Ectodermal cell (in vitro differentiated cells): ENCODE data around the gene PIWIL4.
"Not testable (repeated sequence)": the region's sequence is repeated elsewhere in the genome, so short reads cannot be mapped to it uniquely, and the experiment has no call there.

Source experiments
- H3K27ac ChIP-seq: 2 replicates; pipeline ENCODE4 v1.7.0; 2013; ENCODE audit warnings: mild to moderate bottlenecking, low read depth, low read length; ENCODE audit not compliant: insufficient read depth, poor library complexity, severe bottlenecking
- H3K27me3 ChIP-seq: 2 replicates; pipeline ENCODE4 v1.7.0; 2013; ENCODE audit warnings: mild to moderate bottlenecking, low read length; ENCODE audit not compliant: insufficient read depth, control insufficient read depth, poor library complexity, severe bottlenecking
- H3K36me3 ChIP-seq: one replicate; pipeline ENCODE4 v1.7.0; 2013; ENCODE audit warnings: low read length; ENCODE audit not compliant: control insufficient read depth, insufficient read depth
- H3K4me1 ChIP-seq: one replicate; pipeline ENCODE4 v1.7.0; 2013; ENCODE audit warnings: low read length; ENCODE audit not compliant: control insufficient read depth, insufficient read depth
- H3K4me3 ChIP-seq: 2 replicates; pipeline ENCODE4 v1.7.0; 2013; ENCODE audit warnings: low read depth, low read length, control low read depth; ENCODE audit not compliant: insufficient read depth
- H3K9me3 ChIP-seq: 2 replicates; pipeline ENCODE4 v1.7.0; 2013; ENCODE audit warnings: mild to moderate bottlenecking, low read length, moderate library complexity; ENCODE audit not compliant: control insufficient read depth
- WGBS, 2 experiments: methylation state at CpG; one replicate each; pipeline ENCODE4 v1.1.7; 2013; ENCODE audit warnings: missing lambda C conversion rate in 2 of 2; 5-methylcytosine and 5-hydroxymethylcytosine counted together

The PIWIL4 gene

DNA sequence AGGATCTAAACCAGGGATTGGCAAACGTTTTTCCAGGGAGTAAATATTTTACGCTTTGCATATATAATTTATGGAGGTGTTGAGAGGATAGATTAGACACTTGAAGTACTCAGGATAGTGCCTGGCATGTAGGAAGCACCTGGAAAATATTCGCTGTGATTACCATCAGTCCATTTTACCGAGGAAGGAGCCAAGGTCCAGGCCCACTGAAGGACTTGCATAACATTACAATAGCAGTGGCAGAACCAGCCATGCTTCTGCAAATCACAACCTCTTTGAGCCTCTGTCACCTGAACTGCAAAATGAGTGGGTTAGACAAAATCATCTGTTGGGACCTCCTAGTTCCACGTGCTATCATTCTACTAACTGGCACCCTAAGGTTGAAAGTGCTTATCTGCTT lies 18.0 kb upstream of the PIWIL4 start:
- WGBS, 2 experiments = 86 to 88% methylated on average over 5 of the region's 5 CpGs
- Histone ChIP-seq H3K27me3 (peaks cover 35% of the 10 kb centered on the region), H3K36me3 (no peaks in the 10 kb centered on the region), H3K4me3 (no peak overlapping the region), H3K27ac (no peak overlapping the region), H3K4me1 (no peaks in the 10 kb centered on the region), H3K9me3 (no peaks in the 10 kb centered on the region)

DNA sequence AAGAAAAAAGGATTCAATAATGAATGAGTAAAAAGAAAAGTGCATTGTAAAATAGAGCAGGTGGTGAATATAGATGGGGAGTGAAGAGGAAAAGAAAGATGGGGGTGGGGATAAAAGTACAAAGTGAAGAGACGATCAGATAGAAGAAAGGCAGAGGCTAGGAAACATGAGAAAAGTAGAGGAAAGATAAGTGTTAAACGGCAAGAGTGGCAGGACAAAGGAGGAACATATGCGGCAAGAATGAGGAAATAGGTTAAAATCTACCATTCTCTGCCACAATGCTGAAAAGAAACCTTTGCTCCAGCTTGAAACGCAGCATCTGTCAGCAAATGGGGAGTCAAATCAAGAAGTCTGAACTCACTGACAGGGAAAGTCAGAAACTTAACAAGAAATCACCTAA lies 16.7 kb upstream of the PIWIL4 start:
- Histone ChIP-seq H3K9me3 (no peaks in the 10 kb centered on the region), H3K27me3 (peaks cover 21% of the 10 kb centered on the region), H3K27ac (no peak overlapping the region), H3K36me3 (no peaks in the 10 kb centered on the region), H3K4me3 (no peak overlapping the region), H3K4me1 (no peaks in the 10 kb centered on the region)
- WGBS, 2 experiments = 86 to 87% methylated on average over 4 of the region's 4 CpGs

DNA sequence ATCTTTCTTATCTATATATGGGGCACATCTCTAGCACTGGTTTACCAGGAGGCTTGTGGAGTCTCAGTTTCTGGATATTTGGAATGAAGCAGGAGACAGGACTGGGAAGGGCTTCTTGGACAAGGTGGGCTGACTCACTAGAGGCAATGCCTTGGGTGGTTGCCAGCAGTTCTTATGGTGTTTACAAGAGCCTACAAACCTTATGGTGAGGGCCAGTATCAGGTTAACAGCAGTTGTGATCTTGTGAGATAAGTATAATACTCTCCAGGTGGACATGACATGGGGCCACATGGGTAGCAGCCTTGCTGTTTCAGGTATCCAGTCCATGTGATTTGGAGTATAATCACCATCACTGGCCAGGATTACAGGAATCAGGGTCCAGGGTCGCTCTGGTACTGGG lies 13.2 kb upstream of the PIWIL4 start:
- H3K9me3 ChIP-seq = no peaks in the 10 kb centered on the region
- H3K4me1 ChIP-seq = no peaks in the 10 kb centered on the region
- WGBS, 2 experiments = 52 to 70% methylated on average over 1 of the region's 1 CpG
- no peak overlapping the region for H3K4me3 ChIP-seq
- no peak overlapping the region for H3K27ac ChIP-seq
- H3K36me3 ChIP-seq = no peaks in the 10 kb centered on the region
- H3K27me3 ChIP-seq = no peaks in the 10 kb centered on the region

DNA sequence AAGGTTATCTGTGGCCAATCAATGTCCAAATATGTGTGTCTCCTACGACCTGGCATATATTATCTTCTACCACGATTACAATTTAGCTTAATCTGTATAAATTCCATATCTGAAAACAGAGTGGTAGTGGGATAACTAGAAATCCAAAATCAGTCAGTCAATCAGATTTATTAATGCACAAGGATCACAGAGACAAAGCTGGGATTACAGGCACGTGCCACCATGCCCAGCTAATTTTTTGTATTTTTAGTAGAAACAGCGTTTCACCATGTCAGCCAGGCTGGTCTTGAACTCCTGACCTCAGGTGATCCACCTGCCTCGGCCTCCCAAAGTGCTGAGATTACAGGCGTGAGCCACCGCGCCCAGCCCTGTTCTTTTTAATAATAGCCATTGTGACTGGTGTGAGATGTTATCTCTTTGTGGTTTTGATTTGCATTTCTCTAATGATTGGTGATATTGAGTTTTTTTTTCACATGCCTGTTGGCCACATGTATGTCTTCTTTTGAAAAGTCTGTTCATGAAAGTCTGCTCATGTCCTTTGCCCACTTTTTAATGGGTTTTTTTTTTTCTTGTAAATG lies 11.3 kb upstream of the PIWIL4 start:
- not testable (repeated sequence) for H3K36me3 ChIP-seq
- WGBS, 2 experiments = 89 to 92% methylated on average over 7 to 8 of the region's 8 CpGs

DNA sequence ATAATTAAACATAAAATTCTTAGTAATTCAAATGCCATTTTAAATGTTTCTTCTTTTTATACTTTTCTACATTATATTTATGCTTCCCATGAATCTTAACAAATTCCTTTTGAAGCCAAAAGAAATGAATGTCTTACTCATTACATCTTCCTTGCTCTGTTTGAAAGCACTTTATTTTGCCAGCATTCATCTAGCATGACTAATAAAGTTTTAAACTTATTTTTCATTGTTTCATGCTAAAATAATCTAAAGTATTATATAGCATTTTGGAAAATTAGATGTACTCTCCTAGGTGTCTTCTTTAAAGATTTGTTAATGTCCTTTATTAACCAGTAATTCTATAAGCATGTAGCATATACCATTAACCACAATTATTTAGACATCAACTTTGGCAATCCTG lies 9.7 kb upstream of the PIWIL4 start:
- Histone ChIP-seq H3K4me3 (no peak overlapping the region), H3K9me3 (no peaks in the 10 kb centered on the region), H3K27ac (no peak overlapping the region), H3K27me3 (no peaks in the 10 kb centered on the region), H3K4me1 (no peaks in the 10 kb centered on the region), H3K36me3 (no peaks in the 10 kb centered on the region)

More for the DNA sequence above, 11.3 kb upstream of the PIWIL4 start:
- H3K27me3 ChIP-seq, H3K4me3 ChIP-seq, H3K9me3 ChIP-seq, H3K27ac ChIP-seq, H3K4me1 ChIP-seq: not testable (repeated sequence)

DNA sequence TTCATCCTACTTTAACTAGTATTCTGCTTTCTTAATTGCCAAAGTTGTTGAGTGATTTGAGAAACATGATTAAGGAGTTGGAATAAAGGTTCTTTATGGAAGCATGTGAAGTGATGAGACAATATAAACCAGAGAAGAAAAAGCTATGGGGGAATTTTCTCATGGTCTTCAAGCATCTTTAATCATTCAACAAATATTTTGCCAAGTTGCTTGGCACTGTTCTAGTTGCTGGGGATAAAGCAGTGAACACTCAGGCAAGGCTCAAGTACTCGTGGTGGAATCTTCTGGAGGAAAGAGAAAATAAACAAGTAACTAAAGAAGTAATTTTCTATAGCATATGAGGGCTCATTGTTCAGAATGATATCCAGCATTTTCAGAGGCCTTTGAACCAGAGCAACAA lies 9.2 kb upstream of the PIWIL4 start:
- no peak overlapping the region for H3K4me3 ChIP-seq
- H3K27ac ChIP-seq = no peak overlapping the region
- 80 to 100% methylated on average over 1 of the region's 1 CpG for WGBS, 2 experiments
- H3K27me3 ChIP-seq = no peaks in the 10 kb centered on the region
- no peaks in the 10 kb centered on the region for H3K9me3 ChIP-seq
- no peaks in the 10 kb centered on the region for H3K36me3 ChIP-seq
- no peaks in the 10 kb centered on the region for H3K4me1 ChIP-seq

DNA sequence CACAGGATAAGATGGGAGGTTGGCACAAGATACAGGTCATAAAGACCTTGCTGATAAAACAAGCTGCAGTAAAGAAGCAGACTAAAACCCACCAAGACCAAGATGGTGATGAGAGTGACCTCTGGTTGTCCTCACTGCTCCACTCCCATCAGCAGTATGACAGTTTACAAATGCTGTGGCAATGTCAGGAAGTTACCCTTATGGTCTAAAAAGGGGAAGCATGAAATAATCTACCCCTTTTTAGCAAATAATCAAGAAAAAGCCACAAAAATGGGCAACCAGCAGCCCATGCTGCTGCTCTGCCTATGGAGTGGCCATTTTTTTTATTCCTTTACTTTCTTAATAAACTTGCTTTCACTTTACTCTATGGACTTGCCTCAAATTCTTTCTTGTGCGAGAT lies 8.7 kb upstream of the PIWIL4 start:
- WGBS, 2 experiments = 82 to 95% methylated on average over 1 of the region's 1 CpG
- H3K27me3 ChIP-seq = no peaks in the 10 kb centered on the region
- H3K36me3 ChIP-seq = no peaks in the 10 kb centered on the region
- no peaks in the 10 kb centered on the region for H3K4me1 ChIP-seq
- no peak overlapping the region for H3K4me3 ChIP-seq
- no peak overlapping the region for H3K27ac ChIP-seq
- H3K9me3 ChIP-seq = no peaks in the 10 kb centered on the region

DNA sequence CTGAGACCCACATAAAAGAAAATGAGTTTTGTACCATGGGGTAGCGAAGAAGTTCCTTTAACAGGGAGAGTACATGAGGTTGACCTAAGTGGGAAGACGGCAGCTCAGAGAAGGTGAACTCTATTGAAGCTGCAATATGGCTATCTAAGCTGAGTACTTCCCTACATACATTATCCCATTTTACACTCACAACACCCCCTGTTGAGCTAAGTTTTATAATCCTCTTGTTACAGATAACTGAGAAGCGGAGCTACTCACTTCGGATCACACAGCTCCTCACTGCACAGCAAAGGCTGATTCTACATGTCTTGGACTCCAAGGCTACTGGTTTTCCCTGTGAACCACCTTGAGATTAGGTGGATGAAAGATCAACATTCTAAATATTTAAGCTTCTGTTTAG lies 8.2 kb upstream of the PIWIL4 start:
- no peaks in the 10 kb centered on the region for H3K36me3 ChIP-seq
- no peak overlapping the region for H3K27ac ChIP-seq
- H3K27me3 ChIP-seq = no peaks in the 10 kb centered on the region
- H3K4me3 ChIP-seq = no peak overlapping the region
- 95 to 98% methylated on average over 4 of the region's 4 CpGs for WGBS, 2 experiments
- H3K9me3 ChIP-seq = no peaks in the 10 kb centered on the region
- no peaks in the 10 kb centered on the region for H3K4me1 ChIP-seq

DNA sequence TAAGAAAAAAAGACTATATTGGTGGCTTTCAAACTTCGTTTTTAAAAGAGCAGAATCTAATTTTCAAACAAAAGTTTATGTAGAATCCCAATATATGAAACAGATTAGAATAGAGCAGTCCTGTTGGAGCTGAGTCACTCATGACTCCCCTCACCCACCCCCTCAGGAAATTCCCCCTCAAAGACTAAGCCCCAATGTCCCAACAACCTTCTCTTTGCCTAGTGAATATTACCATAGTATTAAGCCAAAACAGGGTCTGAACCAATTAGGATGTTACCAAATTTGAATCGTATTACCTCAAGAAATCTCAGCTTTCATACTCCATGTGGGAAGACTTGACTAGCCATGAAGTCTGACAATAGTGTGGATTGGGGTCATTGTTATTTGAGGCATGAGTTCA lies 7.8 kb upstream of the PIWIL4 start:
- 78 to 98% methylated on average over 1 to 2 of the region's 2 CpGs for WGBS, 2 experiments
- Histone ChIP-seq H3K4me3 (no peak overlapping the region), H3K27me3 (no peaks in the 10 kb centered on the region), H3K36me3 (no peaks in the 10 kb centered on the region), H3K9me3 (no peaks in the 10 kb centered on the region), H3K27ac (no peak overlapping the region), H3K4me1 (no peaks in the 10 kb centered on the region)

DNA sequence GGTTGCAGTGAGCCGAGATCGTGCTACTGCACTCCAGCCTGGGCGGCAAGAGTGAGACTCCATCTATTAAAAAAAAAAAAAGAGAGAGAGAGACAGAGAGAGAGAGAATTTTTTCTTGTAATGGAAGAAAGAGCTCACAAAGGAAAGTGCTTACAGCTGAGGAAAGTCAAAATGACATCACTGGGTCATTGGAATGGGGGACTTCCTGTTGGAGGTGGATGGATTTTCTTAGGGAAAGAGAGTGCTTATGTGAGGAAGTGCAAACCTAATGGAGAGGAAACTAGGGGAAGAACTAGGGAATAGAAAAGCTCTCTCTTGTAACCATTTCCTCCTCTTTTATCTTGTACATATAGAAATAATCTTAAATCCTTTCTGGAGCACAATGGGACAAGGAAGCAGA lies 6.3 kb upstream of the PIWIL4 start:
- WGBS, 2 experiments = 91 to 99% methylated on average over 3 of the region's 3 CpGs
- no peaks in the 10 kb centered on the region for H3K9me3 ChIP-seq
- H3K4me3 ChIP-seq = no peak overlapping the region
- no peaks in the 10 kb centered on the region for H3K4me1 ChIP-seq
- no peak overlapping the region for H3K27ac ChIP-seq
- no peaks in the 10 kb centered on the region for H3K36me3 ChIP-seq
- no peaks in the 10 kb centered on the region for H3K27me3 ChIP-seq
